Neural cell (in vitro differentiated cells): ENCODE measurements around the gene CITED2.

Experiments
- EP300 ChIP-seq: fragments of 450-650 bp; conservative IDR thresholded peaks from 2 replicates; pipeline ENCODE4 v1.6.1; 2014; ENCODE audit warnings: antibody characterized with exemption, mild to moderate bottlenecking, moderate library complexity; ENCODE audit not compliant: poor library complexity, severe bottlenecking
- EZH2 ChIP-seq: fragments of 200-600, 300-800 bp; shearing (Covaris generic), sonication (generic); IDR thresholded peaks from 2 replicates; pipeline ENCODE4 v1.6.1; 2014; ENCODE audit warnings: antibody characterized with exemption, low read length, borderline replicate concordance, mild to moderate bottlenecking; ENCODE audit not compliant: insufficient read depth, poor library complexity, severe bottlenecking
- TF ChIP-seq, protein P1 (sequence below): fragments of 450-650 bp; IDR thresholded peaks from 2 replicates; pipeline ENCODE4 v1.5.1; 2014; ENCODE audit warnings: antibody characterized with exemption, mild to moderate bottlenecking, moderate library complexity; ENCODE audit not compliant: poor library complexity, severe bottlenecking
- TF ChIP-seq, protein P2 (sequence below): IDR thresholded peaks from 2 replicates; pipeline ENCODE4 v1.6.1; 2012; ENCODE audit warnings: borderline replicate concordance

DNA sequence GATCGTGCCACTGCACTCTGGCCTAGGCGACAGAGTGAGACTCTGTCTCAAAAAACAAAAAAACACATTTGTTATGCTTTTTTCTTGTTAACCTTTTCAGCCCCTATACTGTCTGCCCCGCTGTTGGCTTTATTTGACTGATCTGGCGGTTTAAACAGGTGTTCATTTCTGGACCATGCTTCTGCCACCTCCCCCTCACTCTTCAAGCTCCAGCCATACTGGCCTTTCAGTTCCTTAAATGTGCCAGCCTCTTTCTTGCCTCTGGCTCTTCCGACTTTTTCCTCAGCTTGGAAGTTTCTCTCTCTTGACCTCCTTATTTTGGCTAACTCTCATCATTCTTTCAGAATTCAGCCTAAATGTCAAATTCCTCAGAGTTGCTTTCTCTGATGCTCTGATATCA lies 47.4 kb downstream of the CITED2 start:
- TF ChIP-seq EZH2, result no peak
- TF ChIP-seq, protein P1, sequence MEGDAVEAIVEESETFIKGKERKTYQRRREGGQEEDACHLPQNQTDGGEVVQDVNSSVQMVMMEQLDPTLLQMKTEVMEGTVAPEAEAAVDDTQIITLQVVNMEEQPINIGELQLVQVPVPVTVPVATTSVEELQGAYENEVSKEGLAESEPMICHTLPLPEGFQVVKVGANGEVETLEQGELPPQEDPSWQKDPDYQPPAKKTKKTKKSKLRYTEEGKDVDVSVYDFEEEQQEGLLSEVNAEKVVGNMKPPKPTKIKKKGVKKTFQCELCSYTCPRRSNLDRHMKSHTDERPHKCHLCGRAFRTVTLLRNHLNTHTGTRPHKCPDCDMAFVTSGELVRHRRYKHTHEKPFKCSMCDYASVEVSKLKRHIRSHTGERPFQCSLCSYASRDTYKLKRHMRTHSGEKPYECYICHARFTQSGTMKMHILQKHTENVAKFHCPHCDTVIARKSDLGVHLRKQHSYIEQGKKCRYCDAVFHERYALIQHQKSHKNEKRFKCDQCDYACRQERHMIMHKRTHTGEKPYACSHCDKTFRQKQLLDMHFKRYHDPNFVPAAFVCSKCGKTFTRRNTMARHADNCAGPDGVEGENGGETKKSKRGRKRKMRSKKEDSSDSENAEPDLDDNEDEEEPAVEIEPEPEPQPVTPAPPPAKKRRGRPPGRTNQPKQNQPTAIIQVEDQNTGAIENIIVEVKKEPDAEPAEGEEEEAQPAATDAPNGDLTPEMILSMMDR, result no peak
- no peak for TF ChIP-seq EP300
- TF ChIP-seq, protein P2, sequence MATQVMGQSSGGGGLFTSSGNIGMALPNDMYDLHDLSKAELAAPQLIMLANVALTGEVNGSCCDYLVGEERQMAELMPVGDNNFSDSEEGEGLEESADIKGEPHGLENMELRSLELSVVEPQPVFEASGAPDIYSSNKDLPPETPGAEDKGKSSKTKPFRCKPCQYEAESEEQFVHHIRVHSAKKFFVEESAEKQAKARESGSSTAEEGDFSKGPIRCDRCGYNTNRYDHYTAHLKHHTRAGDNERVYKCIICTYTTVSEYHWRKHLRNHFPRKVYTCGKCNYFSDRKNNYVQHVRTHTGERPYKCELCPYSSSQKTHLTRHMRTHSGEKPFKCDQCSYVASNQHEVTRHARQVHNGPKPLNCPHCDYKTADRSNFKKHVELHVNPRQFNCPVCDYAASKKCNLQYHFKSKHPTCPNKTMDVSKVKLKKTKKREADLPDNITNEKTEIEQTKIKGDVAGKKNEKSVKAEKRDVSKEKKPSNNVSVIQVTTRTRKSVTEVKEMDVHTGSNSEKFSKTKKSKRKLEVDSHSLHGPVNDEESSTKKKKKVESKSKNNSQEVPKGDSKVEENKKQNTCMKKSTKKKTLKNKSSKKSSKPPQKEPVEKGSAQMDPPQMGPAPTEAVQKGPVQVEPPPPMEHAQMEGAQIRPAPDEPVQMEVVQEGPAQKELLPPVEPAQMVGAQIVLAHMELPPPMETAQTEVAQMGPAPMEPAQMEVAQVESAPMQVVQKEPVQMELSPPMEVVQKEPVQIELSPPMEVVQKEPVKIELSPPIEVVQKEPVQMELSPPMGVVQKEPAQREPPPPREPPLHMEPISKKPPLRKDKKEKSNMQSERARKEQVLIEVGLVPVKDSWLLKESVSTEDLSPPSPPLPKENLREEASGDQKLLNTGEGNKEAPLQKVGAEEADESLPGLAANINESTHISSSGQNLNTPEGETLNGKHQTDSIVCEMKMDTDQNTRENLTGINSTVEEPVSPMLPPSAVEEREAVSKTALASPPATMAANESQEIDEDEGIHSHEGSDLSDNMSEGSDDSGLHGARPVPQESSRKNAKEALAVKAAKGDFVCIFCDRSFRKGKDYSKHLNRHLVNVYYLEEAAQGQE, result no peak
